Astrocyte of the spinal cord (primary cell): ENCODE measurements around the gene PCED1A.

Source experiments
- DNase-seq: peaks from one replicate; pipeline ENCODE4 v3.0.0; 2011; ENCODE audit warnings: low read depth, low spot score
- H3K4me3 ChIP-seq: 2 replicates; pipeline ENCODE4 v1.5.1; 2011; ENCODE audit warnings: low read depth, mild to moderate bottlenecking, low read length, moderate library complexity
- CTCF ChIP-seq: IDR thresholded peaks from 2 replicates; pipeline ENCODE4 v1.5.1; 2012; ENCODE audit warnings: low read depth, mild to moderate bottlenecking, low read length, inconsistent platforms
- in situ Hi-C: cut with HindIII; loops from 2 replicates; pipeline ENCODE4 v1.10.0; 2017; ENCODE audit warnings: low sequenced_read_pairs

Gene PCED1A

DNA sequence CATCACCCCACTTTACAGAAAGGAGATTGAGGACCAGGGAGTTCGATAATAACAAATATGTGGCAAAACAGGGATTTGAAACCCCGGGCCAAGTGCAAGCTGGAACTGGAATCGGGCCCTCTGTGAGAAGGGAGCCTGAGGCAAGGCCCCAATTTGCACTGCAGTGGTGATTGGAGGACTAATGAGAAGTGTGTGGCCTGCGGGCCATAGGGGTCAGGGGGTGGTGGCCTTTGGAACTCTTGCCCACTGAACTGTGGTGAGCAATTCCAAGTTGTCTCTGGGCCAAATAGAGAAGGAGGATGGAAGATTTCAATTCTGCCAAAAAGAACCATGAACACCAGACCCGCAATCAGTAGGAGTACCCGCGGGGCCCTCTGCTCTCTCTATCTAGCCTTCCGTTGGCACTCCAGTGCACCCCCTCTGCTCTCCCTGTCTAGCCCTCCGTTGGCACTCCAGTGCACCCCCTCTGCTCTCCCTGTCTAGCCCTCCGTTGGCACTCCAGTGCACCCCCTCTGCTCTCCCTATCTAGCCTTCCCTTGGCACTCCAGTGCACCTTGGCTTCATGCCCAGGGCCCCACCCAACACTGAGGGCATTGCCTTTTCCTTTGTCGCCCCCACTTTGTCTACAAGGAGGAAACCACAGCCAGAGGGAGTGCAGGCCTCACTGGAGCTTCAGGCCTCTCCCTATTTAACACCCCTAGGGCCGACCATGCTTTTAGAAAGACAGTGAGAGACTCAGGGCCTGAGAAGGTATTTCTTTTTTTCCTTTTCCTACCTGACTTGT lies 26.8 kb upstream of the PCED1A start:
- TF ChIP-seq CTCF: no peak
- in situ Hi-C loops: no loop called here
- no peak overlapping the region for H3K4me3 ChIP-seq
- no peak for DNase-seq

DNA sequence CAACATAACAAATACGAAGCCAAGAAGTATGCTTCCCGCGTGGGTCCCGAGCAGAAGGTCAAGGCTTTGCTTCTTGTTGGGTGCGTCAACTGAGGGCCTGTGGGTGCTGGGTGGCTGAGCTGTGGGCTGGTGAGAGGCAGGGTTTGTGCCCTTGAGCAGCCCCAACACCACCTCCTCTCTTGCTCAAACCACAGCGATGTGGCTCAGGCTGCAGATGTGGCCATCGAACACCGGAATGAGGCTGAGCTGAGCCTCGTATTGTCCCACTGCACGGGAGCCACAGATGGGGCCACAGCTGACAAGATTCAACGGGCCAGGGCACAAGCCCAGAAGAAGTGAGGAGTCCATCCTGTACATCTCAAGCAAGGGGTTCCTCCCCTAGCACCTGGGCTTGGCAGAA lies 25.8 kb upstream of the PCED1A start:
- in situ Hi-C loops: no loop called here
- no peak for DNase-seq
- H3K4me3 ChIP-seq: no peak overlapping the region
- TF ChIP-seq CTCF: no peak

GRCh38 chr20:2865630-2866029 lies 25.2 kb upstream of the PCED1A start:
- TF ChIP-seq CTCF: peak; percentile 21
- H3K4me3 ChIP-seq: no peak overlapping the region
- in situ Hi-C loops: no loop called here
- no peak for DNase-seq

DNA sequence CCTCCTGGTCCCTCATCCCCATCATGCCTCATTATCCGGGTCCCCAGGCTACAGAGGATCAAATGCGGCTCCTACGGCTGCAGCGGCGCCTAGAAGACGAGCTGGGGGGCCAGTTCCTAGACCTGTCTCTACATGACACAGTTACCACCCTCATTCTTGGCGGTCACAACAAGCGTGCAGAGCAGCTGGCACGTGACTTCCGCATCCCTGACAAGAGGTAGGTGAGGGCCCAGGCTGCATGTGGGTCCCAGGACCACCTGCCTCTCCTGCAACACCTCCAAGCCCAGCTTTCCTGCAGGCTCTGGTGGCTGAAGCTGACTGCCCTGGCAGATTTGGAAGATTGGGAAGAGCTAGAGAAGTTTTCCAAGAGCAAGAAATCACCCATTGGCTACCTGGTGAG lies 24.6 kb upstream of the PCED1A start:
- H3K4me3 ChIP-seq: no peak overlapping the region
- in situ Hi-C loops: no loop called here
- DNase-seq: no peak
- TF ChIP-seq CTCF: no peak

GRCh38 chr20:2864626-2865025 lies 24.2 kb upstream of the PCED1A start:
- DNase-seq: no peak
- no peak for TF ChIP-seq CTCF
- no peak overlapping the region for H3K4me3 ChIP-seq
- in situ Hi-C loops: no loop called here

- TF ChIP-seq CTCF: no peak
- no peak overlapping the region for H3K4me3 ChIP-seq
- in situ Hi-C loops: no loop called here
- peak; percentile 55 for DNase-seq
These were observed 19.1 kb upstream of the PCED1A start for GRCh38 chr20:2859330-2860121.
